HG03175 (cell line): Measurements from ENCODE around the gene PPM1F.

Experiments used
- ATAC-seq: cut with Tn5 transposase; IDR thresholded peaks from one replicate; pipeline ENCODE4 v1.9.1; 2021; ENCODE audit warnings: mild to moderate bottlenecking, moderate library complexity; ENCODE audit not compliant: unreplicated experiment

The PPM1F gene

GRCh38 chr22:21975854-21976345, 23.3 kb upstream of the PPM1F start:
- ATAC-seq, result no peak

- no peak for ATAC-seq
Observed at GRCh38 chr22:21975273-21975672, 22.6 kb upstream of the PPM1F start.

- ATAC-seq, result no peak
Observed at GRCh38 chr22:21974058-21974649, 21.5 kb upstream of the PPM1F start.

- ATAC-seq, result no peak
Observed at GRCh38 chr22:21972806-21973205, 20.2 kb upstream of the PPM1F start.

- ATAC-seq, result no peak
Observed at GRCh38 chr22:21972293-21972779, 19.7 kb upstream of the PPM1F start.

GRCh38 chr22:21971858-21972275, 19.2 kb upstream of the PPM1F start:
- no peak for ATAC-seq

GRCh38 chr22:21970800-21971617, 18.4 kb upstream of the PPM1F start:
- ATAC-seq, result no peak

GRCh38 chr22:21970037-21970799, 17.6 kb upstream of the PPM1F start:
- no peak for ATAC-seq

GRCh38 chr22:21968452-21969129, 15.9 kb upstream of the PPM1F start:
- no peak for ATAC-seq

- no peak for ATAC-seq
Observed at GRCh38 chr22:21967693-21968271, 15.1 kb upstream of the PPM1F start.

GRCh38 chr22:21966643-21967516, 14.2 kb upstream of the PPM1F start:
- ATAC-seq, result no peak

- ATAC-seq, result no peak
Observed at GRCh38 chr22:21965762-21966288, 13.2 kb upstream of the PPM1F start.

- ATAC-seq, result no peak
Observed at GRCh38 chr22:21964918-21965484, 12.4 kb upstream of the PPM1F start.

GRCh38 chr22:21964234-21964633, 11.6 kb upstream of the PPM1F start:
- ATAC-seq, result no peak

- no peak for ATAC-seq
Observed at GRCh38 chr22:21963790-21964211, 11.2 kb upstream of the PPM1F start.

- no peak for ATAC-seq
Observed at GRCh38 chr22:21963286-21963685, 10.6 kb upstream of the PPM1F start.

GRCh38 chr22:21962655-21962949, 10.0 kb upstream of the PPM1F start:
- ATAC-seq, result no peak

GRCh38 chr22:21961886-21962654, 9.4 kb upstream of the PPM1F start:
- no peak for ATAC-seq
